HepG2 (cell line): Measurements from ENCODE around the gene CKS1B. TPM values are rescaled to one million over a fixed set of nuclear protein-coding genes. Genes with fewer than 3 reads are reported as not detected.
A peak's percentile ranks its signal among the peaks of the same experiment; 100 is the strongest.

Experiments used
- AKAP8 ChIP-seq: sonication (generic); formaldehyde crosslinking; IDR thresholded peaks from 2 replicates; pipeline ENCODE4 v1.5.1; 2020; ENCODE audit warnings: mild to moderate bottlenecking, missing genetic modification reagents
- ATRX ChIP-seq: sonication (generic); formaldehyde crosslinking; IDR thresholded peaks from 2 replicates; pipeline ENCODE4 v1.4.0; 2020; ENCODE audit warnings: missing genetic modification reagents, borderline replicate concordance
- CBX1 ChIP-seq: IDR thresholded peaks from one replicate; pipeline ENCODE4 v1.6.1; 2016; ENCODE audit warnings: antibody characterized with exemption, low read depth
- CENPX ChIP-seq: sonication (generic); formaldehyde crosslinking; IDR thresholded peaks from 2 replicates; pipeline ENCODE4 v1.9.0; 2021; ENCODE audit warnings: mild to moderate bottlenecking, missing genetic modification reagents, moderate library complexity
- CHCHD3 ChIP-seq: sonication (generic); formaldehyde crosslinking; IDR thresholded peaks from 2 replicates; pipeline ENCODE4 v1.8.0; 2022; ENCODE audit warnings: mild to moderate bottlenecking, missing genetic modification reagents, moderate library complexity
- FOXK1 ChIP-seq: sonication (generic); formaldehyde crosslinking; IDR thresholded peaks from 2 replicates; pipeline ENCODE4 v1.4.0; 2020; ENCODE audit warnings: low read depth, missing genetic modification reagents, borderline replicate concordance
- FOXO1 ChIP-seq: sonication (generic); formaldehyde crosslinking; IDR thresholded peaks from 2 replicates; pipeline ENCODE4 v1.4.0; 2020; ENCODE audit warnings: missing genetic modification reagents
- GLI4 ChIP-seq: sonication (generic); formaldehyde crosslinking; IDR thresholded peaks from 2 replicates; pipeline ENCODE4 v1.5.1; 2020; ENCODE audit warnings: missing genetic modification reagents, mild to moderate bottlenecking, moderate library complexity, borderline replicate concordance
- GTF3A ChIP-seq: sonication (generic); formaldehyde crosslinking; conservative IDR thresholded peaks from 2 replicates; pipeline ENCODE4 v1.4.0; 2020; ENCODE audit warnings: mild to moderate bottlenecking, missing genetic modification reagents
- KLF11 ChIP-seq: IDR thresholded peaks from 2 replicates; pipeline ENCODE4 v1.6.1; 2016; ENCODE audit warnings: missing compliant biosample characterization
- KMT2B ChIP-seq: IDR thresholded peaks from 2 replicates; pipeline ENCODE4 v1.6.1; 2016; ENCODE audit warnings: missing genetic modification reagents, missing compliant biosample characterization
- MIXL1 ChIP-seq: IDR thresholded peaks from 2 replicates; pipeline ENCODE4 v1.6.1; 2016
- REXO4 ChIP-seq: sonication (generic); formaldehyde crosslinking; IDR thresholded peaks from 2 replicates; pipeline ENCODE4 v1.8.0; 2022; ENCODE audit warnings: missing genetic modification reagents, mild to moderate bottlenecking, borderline replicate concordance
- SMYD3 ChIP-seq: sonication (generic); formaldehyde crosslinking; IDR thresholded peaks from 2 replicates; pipeline ENCODE4 v1.8.1; 2023; ENCODE audit warnings: mild to moderate bottlenecking, missing genetic modification reagents
- SOX13 ChIP-seq, 3 experiments: fragments of 450-650 bp in 1 of 3; sonication (generic) in 1 of 3; formaldehyde crosslinking in 1 of 3; IDR thresholded peaks in 2 of 3; conservative IDR thresholded peaks in 1 of 3; 2 replicates each; pipeline versions ENCODE4 v1.5.0 to v1.6.1; 2016 to 2020; ENCODE audit warnings: antibody characterized with exemption in 1 of 3, mild to moderate bottlenecking in 1 of 3, missing compliant biosample characterization in 1 of 3, missing genetic modification reagents in 1 of 3, moderate library complexity in 1 of 3
- SRSF9 ChIP-seq: fragments of 200-400 bp; formaldehyde crosslinking; IDR thresholded peaks from 2 replicates; pipeline ENCODE4 v1.6.1; 2018; ENCODE audit warnings: borderline replicate concordance, mild to moderate bottlenecking, low read depth, low read length; ENCODE audit not compliant: insufficient read depth, poor library complexity, severe bottlenecking
- XRCC5 ChIP-seq: fragments of 200-400 bp; formaldehyde crosslinking; optimal IDR thresholded peaks from 2 replicates; pipeline ENCODE3; 2017; ENCODE audit warnings: mild to moderate bottlenecking, low read length
- ZNF772 ChIP-seq: sonication (generic); formaldehyde crosslinking; IDR thresholded peaks from 2 replicates; pipeline ENCODE4 v1.5.0; 2020; ENCODE audit warnings: mild to moderate bottlenecking, missing genetic modification reagents
- polyA plus RNA-seq, 8 experiments: library from polyadenylated mRNA; depleted of rRNA in 3 of 8; stranded (reverse) in 7 of 8; unstranded in 1 of 8; fragments of >200 nt; fragmentation: Illumina TruSeq in 4 of 8; extraction: Trizol in 4 of 8; gene quantifications; 2 replicates each; pipeline versions ENCODE4 v1.2.1 to v1.2.3, GENCODE V29; 2011 to 2016; ENCODE audit warnings: low read depth in 4 of 8, missing spikeins in 1 of 8, mixed read lengths in 1 of 8; ENCODE audit not compliant: insufficient read depth in 1 of 8
- total RNA-seq, 5 experiments: library from RNA; depleted of rRNA; stranded (reverse); fragments of >200 nt; fragmentation: Illumina TruSeq; extraction: Trizol; gene quantifications; 2 replicates each; pipeline ENCODE4 v1.2.3, GENCODE V29; 2016; ENCODE audit warnings: low read depth in 1 of 5
- TF ChIP-seq, protein P1 (sequence below): sonication (generic); formaldehyde crosslinking; IDR thresholded peaks from 2 replicates; pipeline ENCODE4 v1.5.1; 2020; ENCODE audit warnings: mild to moderate bottlenecking, missing genetic modification reagents, moderate library complexity
- TF ChIP-seq, protein P2 (sequence below): sonication (generic); formaldehyde crosslinking; IDR thresholded peaks from 2 replicates; pipeline ENCODE4 v1.4.0; 2020; ENCODE audit warnings: missing genetic modification reagents
- TF ChIP-seq, protein P3 (sequence below): sonication (generic); formaldehyde crosslinking; IDR thresholded peaks from 2 replicates; pipeline ENCODE4 v1.4.0; 2020; ENCODE audit warnings: missing genetic modification reagents; ENCODE audit errors: not compliant biosample characterization
- TF ChIP-seq, protein P4 (sequence below): sonication (generic); formaldehyde crosslinking; IDR thresholded peaks from 2 replicates; pipeline ENCODE4 v1.4.0; 2020; ENCODE audit warnings: missing genetic modification reagents, low read depth, mild to moderate bottlenecking, borderline replicate concordance

CKS1B gene
- total and polyA plus RNA-seq, 2 of the 13 experiments (the other 11 are each of a cell fraction or from before 2014, with no cell fraction given): 217 to 222 TPM

DNA sequence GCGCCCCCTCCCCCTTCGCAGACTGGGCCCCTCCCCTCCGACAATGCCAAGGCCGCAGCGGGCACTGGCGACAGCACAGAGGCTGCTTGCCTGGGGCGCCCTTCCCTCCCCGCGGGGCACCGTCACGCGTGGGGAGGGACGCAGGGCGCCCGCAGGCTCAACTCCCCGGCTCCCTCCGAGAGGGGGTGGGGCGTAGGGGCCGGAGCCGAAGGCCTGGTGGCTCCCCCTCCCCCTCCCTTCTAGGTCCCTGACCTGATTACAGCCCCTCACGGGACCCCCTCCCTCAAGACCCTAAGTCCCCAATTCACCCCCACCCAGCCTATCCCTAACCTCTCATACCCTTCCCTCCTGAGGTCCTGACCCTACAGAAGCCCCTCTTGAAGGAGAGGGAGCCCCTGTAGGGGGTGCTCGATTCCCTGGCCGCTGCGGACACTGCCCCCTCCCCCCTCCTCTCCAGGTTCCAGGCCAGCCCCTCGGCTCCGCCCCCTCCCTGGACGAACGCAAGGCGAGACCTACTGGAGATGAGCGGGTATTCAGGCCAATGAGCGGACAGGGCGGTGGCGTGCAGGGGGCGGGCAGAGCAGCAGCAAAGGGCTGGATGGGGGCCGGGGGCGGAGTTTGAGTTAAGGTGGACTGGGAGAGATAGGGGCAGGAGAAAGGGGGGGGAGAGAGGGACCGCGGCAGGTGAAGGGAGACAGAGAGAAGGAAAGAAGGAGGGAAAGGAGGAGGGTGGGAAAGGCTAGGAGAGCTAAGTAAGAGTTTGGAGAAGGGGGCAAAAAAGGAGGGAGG lies 27.4 kb downstream of the CKS1B start (continued):
- TF ChIP-seq, protein P1, sequence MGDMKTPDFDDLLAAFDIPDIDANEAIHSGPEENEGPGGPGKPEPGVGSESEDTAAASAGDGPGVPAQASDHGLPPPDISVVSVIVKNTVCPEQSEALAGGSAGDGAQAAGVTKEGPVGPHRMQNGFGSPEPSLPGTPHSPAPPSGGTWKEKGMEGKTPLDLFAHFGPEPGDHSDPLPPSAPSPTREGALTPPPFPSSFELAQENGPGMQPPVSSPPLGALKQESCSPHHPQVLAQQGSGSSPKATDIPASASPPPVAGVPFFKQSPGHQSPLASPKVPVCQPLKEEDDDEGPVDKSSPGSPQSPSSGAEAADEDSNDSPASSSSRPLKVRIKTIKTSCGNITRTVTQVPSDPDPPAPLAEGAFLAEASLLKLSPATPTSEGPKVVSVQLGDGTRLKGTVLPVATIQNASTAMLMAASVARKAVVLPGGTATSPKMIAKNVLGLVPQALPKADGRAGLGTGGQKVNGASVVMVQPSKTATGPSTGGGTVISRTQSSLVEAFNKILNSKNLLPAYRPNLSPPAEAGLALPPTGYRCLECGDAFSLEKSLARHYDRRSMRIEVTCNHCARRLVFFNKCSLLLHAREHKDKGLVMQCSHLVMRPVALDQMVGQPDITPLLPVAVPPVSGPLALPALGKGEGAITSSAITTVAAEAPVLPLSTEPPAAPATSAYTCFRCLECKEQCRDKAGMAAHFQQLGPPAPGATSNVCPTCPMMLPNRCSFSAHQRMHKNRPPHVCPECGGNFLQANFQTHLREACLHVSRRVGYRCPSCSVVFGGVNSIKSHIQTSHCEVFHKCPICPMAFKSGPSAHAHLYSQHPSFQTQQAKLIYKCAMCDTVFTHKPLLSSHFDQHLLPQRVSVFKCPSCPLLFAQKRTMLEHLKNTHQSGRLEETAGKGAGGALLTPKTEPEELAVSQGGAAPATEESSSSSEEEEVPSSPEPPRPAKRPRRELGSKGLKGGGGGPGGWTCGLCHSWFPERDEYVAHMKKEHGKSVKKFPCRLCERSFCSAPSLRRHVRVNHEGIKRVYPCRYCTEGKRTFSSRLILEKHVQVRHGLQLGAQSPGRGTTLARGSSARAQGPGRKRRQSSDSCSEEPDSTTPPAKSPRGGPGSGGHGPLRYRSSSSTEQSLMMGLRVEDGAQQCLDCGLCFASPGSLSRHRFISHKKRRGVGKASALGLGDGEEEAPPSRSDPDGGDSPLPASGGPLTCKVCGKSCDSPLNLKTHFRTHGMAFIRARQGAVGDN: no peak
- TF ChIP-seq, protein P2, sequence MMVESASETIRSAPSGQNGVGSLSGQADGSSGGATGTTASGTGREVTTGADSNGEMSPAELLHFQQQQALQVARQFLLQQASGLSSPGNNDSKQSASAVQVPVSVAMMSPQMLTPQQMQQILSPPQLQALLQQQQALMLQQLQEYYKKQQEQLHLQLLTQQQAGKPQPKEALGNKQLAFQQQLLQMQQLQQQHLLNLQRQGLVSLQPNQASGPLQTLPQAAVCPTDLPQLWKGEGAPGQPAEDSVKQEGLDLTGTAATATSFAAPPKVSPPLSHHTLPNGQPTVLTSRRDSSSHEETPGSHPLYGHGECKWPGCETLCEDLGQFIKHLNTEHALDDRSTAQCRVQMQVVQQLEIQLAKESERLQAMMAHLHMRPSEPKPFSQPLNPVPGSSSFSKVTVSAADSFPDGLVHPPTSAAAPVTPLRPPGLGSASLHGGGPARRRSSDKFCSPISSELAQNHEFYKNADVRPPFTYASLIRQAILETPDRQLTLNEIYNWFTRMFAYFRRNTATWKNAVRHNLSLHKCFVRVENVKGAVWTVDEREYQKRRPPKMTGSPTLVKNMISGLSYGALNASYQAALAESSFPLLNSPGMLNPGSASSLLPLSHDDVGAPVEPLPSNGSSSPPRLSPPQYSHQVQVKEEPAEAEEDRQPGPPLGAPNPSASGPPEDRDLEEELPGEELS (CRISPR knock-in tag): no peak
- TF ChIP-seq GLI4: no peak
- no peak for TF ChIP-seq FOXK1 (CRISPR knock-in tag)
- TF ChIP-seq, protein P3, sequence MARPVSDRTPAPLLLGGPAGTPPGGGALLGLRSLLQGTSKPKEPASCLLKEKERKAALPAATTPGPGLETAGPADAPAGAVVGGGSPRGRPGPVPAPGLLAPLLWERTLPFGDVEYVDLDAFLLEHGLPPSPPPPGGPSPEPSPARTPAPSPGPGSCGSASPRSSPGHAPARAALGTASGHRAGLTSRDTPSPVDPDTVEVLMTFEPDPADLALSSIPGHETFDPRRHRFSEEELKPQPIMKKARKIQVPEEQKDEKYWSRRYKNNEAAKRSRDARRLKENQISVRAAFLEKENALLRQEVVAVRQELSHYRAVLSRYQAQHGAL (CRISPR knock-in tag): no peak
- TF ChIP-seq AKAP8 (CRISPR knock-in tag): no peak
- no peak for TF ChIP-seq GTF3A (CRISPR knock-in tag)
- no peak for TF ChIP-seq SOX13 (IDR thresholded peaks at IDR 0.05)
- no peak; a peak in 1 of 4 replicates for TF ChIP-seq SOX13 (CRISPR knock-in tag; conservative IDR thresholded peaks at IDR 0.05 in 1 of 2, IDR thresholded peaks at IDR 0.05 in 1 of 2)
- TF ChIP-seq SRSF9: no peak
- no peak for TF ChIP-seq CENPX (CRISPR knock-in tag)
- no peak for TF ChIP-seq SMYD3 (CRISPR knock-in tag)
- TF ChIP-seq KLF11 (CRISPR knock-in tag): no peak
- no peak for TF ChIP-seq CBX1
- TF ChIP-seq ATRX (CRISPR knock-in tag): no peak
- no peak for TF ChIP-seq MIXL1 (CRISPR knock-in tag)
- no peak; the same call in 1 of the 2 replicates for TF ChIP-seq ZNF772 (CRISPR knock-in tag)
- no peak for TF ChIP-seq FOXO1 (CRISPR knock-in tag)
- TF ChIP-seq, protein P4, sequence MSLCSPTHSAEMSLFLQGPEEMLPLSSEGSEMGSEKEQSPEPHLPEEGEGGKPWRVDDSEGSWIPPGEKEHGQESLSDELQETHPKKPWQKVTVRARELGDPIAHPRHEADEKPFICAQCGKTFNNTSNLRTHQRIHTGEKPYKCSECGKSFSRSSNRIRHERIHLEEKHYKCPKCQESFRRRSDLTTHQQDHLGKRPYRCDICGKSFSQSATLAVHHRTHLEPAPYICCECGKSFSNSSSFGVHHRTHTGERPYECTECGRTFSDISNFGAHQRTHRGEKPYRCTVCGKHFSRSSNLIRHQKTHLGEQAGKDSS: 0 out of 2 replicates have a peak, but pooled peaks have one; percentile 14
- TF ChIP-seq CHCHD3: no peak
- no peak for TF ChIP-seq KMT2B
- no peak for TF ChIP-seq REXO4 (CRISPR knock-in tag)
- no peak for TF ChIP-seq XRCC5
